22Rv1 (cell line): Measurements from ENCODE around the gene TRIB2.

Source experiments
- CTCF ChIP-seq: fragments of 450-650 bp; IDR thresholded peaks from 2 replicates; pipeline ENCODE4 v1.5.1; 2017; ENCODE audit warnings: mild to moderate bottlenecking
- ZFX ChIP-seq: fragments of 450-650 bp; IDR thresholded peaks from 2 replicates; pipeline ENCODE4 v1.6.1; 2017; ENCODE audit warnings: antibody characterized with exemption, borderline replicate concordance

GRCh38 chr2:12704378-12704777, 12.4 kb upstream of the TRIB2 start:
- TF ChIP-seq CTCF: no peak
- no peak for TF ChIP-seq ZFX
